CD14-positive monocyte (primary cell): ENCODE data around the gene SLIT3. TPM values are rescaled to one million over a fixed set of nuclear protein-coding genes. Genes with fewer than 3 reads are reported as not detected.

ENCODE experiments used
- DNase-seq, 3 donors: peaks; one replicate each; pipeline ENCODE4 v3.0.0-alpha.2; 2011 to 2022
- H2AFZ ChIP-seq: 2 replicates; pipeline ENCODE4 v1.6.0; 2012; ENCODE audit warnings: mild to moderate bottlenecking, low read depth, low read length, inconsistent platforms; ENCODE audit not compliant: insufficient read depth, poor library complexity, severe bottlenecking
- H3K27ac ChIP-seq, 2 donors: 1 replicate in 1 of 2; 2 replicates in 1 of 2; pipeline ENCODE4 v1.5.1; 2012 to 2013; ENCODE audit warnings: low read length in 2 of 2, control low read depth in 1 of 2, inconsistent platforms in 1 of 2, low read depth in 1 of 2, mild to moderate bottlenecking in 1 of 2
- H3K27me3 ChIP-seq, 2 donors: one replicate each; pipeline versions ENCODE4 v1.6.0 to v1.6.1; 2011 to 2013; ENCODE audit warnings: low read length in 2 of 2; ENCODE audit not compliant: control insufficient read depth in 2 of 2, insufficient read depth in 2 of 2
- H3K36me3 ChIP-seq, 2 donors: replicated peaks in 1 of 2; 1 replicate in 1 of 2; 2 replicates in 1 of 2; pipeline versions ENCODE4 v1.5.1 to v1.6.1; 2012 to 2013; ENCODE audit warnings: low read length in 2 of 2, control low read depth in 1 of 2, inconsistent platforms in 1 of 2, mild to moderate bottlenecking in 1 of 2; ENCODE audit not compliant: insufficient read depth in 2 of 2, control insufficient read depth in 1 of 2
- H3K4me1 ChIP-seq, 2 donors: 1 replicate in 1 of 2; 2 replicates in 1 of 2; pipeline versions ENCODE4 v1.5.1 to v1.6.1; 2012 to 2013; ENCODE audit warnings: low read length in 2 of 2, control low read depth in 1 of 2, inconsistent platforms in 1 of 2, mild to moderate bottlenecking in 1 of 2, moderate library complexity in 1 of 2; ENCODE audit not compliant: insufficient read depth in 2 of 2, control insufficient read depth in 1 of 2
- H3K4me2 ChIP-seq: replicated peaks from 2 replicates; pipeline ENCODE3; 2012; ENCODE audit warnings: low read length, moderate library complexity, mild to moderate bottlenecking; ENCODE audit not compliant: poor library complexity, severe bottlenecking; ENCODE audit errors: extremely low read depth
- H3K4me3 ChIP-seq, 3 experiments: fragments of 200-600 bp in 1 of 3; sonication (generic) in 1 of 3; replicated peaks in 1 of 3; 1 replicate in 2 of 3; 2 replicates in 1 of 3; pipeline ENCODE4 v1.5.1; 2011 to 2013; ENCODE audit warnings: low read length in 3 of 3, mild to moderate bottlenecking in 3 of 3, control low read depth in 2 of 3, low read depth in 2 of 3, inconsistent platforms in 1 of 3, moderate library complexity in 1 of 3
- H3K79me2 ChIP-seq: 2 replicates; pipeline ENCODE4 v1.6.0; 2012; ENCODE audit warnings: mild to moderate bottlenecking, control low read depth, inconsistent platforms, low read length, moderate library complexity; ENCODE audit not compliant: insufficient read depth
- H3K9ac ChIP-seq: 2 replicates; pipeline ENCODE4 v1.6.0; 2017; ENCODE audit warnings: low read length, mild to moderate bottlenecking; ENCODE audit not compliant: insufficient read depth, poor library complexity, severe bottlenecking
- H3K9me3 ChIP-seq, 2 donors: replicated peaks in 1 of 2; 1 replicate in 1 of 2; 2 replicates in 1 of 2; pipeline versions ENCODE4 v1.5.1 to v1.6.1; 2012 to 2013; ENCODE audit warnings: low read length in 2 of 2, control low read depth in 1 of 2; ENCODE audit not compliant: control insufficient read depth in 1 of 2, insufficient read depth in 1 of 2
- H4K20me1 ChIP-seq: 2 replicates; pipeline ENCODE4 v1.6.0; 2012; ENCODE audit warnings: mild to moderate bottlenecking, low read length, control low read depth, moderate library complexity; ENCODE audit not compliant: insufficient read depth
- H3K27ac Mint-ChIP-seq, 7 donors: one replicate each; pipeline ENCODE4 v1.8.0; 2020; ENCODE audit warnings: mild to moderate bottlenecking in 7 of 7, mixed read lengths in 7 of 7, moderate library complexity in 6 of 7, inconsistent platforms in 2 of 7
- H3K27me3 Mint-ChIP-seq, 3 donors: one replicate each; pipeline ENCODE4 v1.8.0; 2021 to 2022; ENCODE audit warnings: low read depth in 3 of 3, mild to moderate bottlenecking in 3 of 3, mixed read lengths in 3 of 3, moderate library complexity in 3 of 3, inconsistent platforms in 1 of 3
- H3K36me3 Mint-ChIP-seq, 2 donors: one replicate each; pipeline ENCODE4 v1.8.0; 2020; ENCODE audit warnings: mixed read lengths in 2 of 2, inconsistent platforms in 1 of 2, mild to moderate bottlenecking in 1 of 2
- H3K4me1 Mint-ChIP-seq: one replicate; pipeline ENCODE4 v1.8.0; 2020; ENCODE audit warnings: mild to moderate bottlenecking, mixed read lengths
- H3K4me3 Mint-ChIP-seq, 2 donors: one replicate each; pipeline ENCODE4 v1.8.0; 2020; ENCODE audit warnings: mild to moderate bottlenecking in 2 of 2, mixed read lengths in 2 of 2, moderate library complexity in 1 of 2
- H3K9me3 Mint-ChIP-seq, 7 donors: one replicate each; pipeline ENCODE4 v1.8.0; 2020 to 2022; ENCODE audit warnings: mixed read lengths in 7 of 7, mild to moderate bottlenecking in 6 of 7, moderate library complexity in 6 of 7, inconsistent platforms in 2 of 7
- WGBS: methylation state at CpG from one replicate; pipeline ENCODE4 v1.1.5; 2013; ENCODE audit warnings: missing lambda C conversion rate; ENCODE audit not compliant: insufficient coverage; 5-methylcytosine and 5-hydroxymethylcytosine counted together
- intact Hi-C, 2 donors: fragments of 100-400 bp; cut with micrococcal nuclease; formaldehyde crosslinking; loops; one replicate each; pipeline versions ENCODE4 v1.15.0 to v1.15.1; 2023
- polyA plus RNA-seq, 3 donors: library from polyadenylated mRNA; depleted of rRNA in 1 of 3; unstranded in 2 of 3; stranded (reverse) in 1 of 3; fragments of 300-500 nt in 2 of 3; fragments of >200 nt in 1 of 3; fragmentation: Illumina TruSeq in 2 of 3; gene quantifications; 1 replicate in 2 of 3; 2 replicates in 1 of 3; pipeline ENCODE4 v1.2.3, GENCODE V29; 2012 to 2021
- TF ChIP-seq, protein P1 (sequence below): fragments of 200-600 bp; IDR thresholded peaks from one replicate; pipeline ENCODE4 v1.8.0; 2022; ENCODE audit warnings: antibody characterized with exemption, mild to moderate bottlenecking

Gene SLIT3
- polyA plus RNA-seq, 3 donors, result not detected

- H3K9me3 ChIP-seq, result no peaks in the 10 kb centered on the region
- intact Hi-C loops, result no loop called here
- H3K27ac ChIP-seq, result no peak overlapping the region
- Mint-ChIP-seq H3K4me1 (peaks cover 2% of the 10 kb centered on the region), H3K36me3 (no peaks in the 10 kb centered on the region), H3K27me3 (peaks cover 0 to 9% (median 5%) of the 10 kb centered on the region in 3 donors), H3K4me3 (no peak overlapping the region), H3K9me3 (no peaks in the 10 kb centered on the region), H3K27ac (no peak overlapping the region)
- H3K9ac ChIP-seq, result no peak overlapping the region
- no peak overlapping the region for H2AFZ ChIP-seq
- no peaks in the 10 kb centered on the region for H4K20me1 ChIP-seq
- H3K4me2 ChIP-seq, result no peak overlapping the region
- no peak for DNase-seq
- no peaks in the 10 kb centered on the region for H3K36me3 ChIP-seq
- no peaks in the 10 kb centered on the region for H3K79me2 ChIP-seq
- TF ChIP-seq, protein P1, sequence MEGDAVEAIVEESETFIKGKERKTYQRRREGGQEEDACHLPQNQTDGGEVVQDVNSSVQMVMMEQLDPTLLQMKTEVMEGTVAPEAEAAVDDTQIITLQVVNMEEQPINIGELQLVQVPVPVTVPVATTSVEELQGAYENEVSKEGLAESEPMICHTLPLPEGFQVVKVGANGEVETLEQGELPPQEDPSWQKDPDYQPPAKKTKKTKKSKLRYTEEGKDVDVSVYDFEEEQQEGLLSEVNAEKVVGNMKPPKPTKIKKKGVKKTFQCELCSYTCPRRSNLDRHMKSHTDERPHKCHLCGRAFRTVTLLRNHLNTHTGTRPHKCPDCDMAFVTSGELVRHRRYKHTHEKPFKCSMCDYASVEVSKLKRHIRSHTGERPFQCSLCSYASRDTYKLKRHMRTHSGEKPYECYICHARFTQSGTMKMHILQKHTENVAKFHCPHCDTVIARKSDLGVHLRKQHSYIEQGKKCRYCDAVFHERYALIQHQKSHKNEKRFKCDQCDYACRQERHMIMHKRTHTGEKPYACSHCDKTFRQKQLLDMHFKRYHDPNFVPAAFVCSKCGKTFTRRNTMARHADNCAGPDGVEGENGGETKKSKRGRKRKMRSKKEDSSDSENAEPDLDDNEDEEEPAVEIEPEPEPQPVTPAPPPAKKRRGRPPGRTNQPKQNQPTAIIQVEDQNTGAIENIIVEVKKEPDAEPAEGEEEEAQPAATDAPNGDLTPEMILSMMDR, result no peak
- 100% methylated on average over 2 of the region's 8 CpGs for WGBS
- H3K27me3 ChIP-seq, result no peaks in the 10 kb centered on the region
- H3K4me1 ChIP-seq, result no peaks in the 10 kb centered on the region
- H3K4me3 ChIP-seq, result no peak overlapping the region
These were observed 331.5 kb downstream of the SLIT3 start for GRCh38 chr5:168969326-168969886.

DNA sequence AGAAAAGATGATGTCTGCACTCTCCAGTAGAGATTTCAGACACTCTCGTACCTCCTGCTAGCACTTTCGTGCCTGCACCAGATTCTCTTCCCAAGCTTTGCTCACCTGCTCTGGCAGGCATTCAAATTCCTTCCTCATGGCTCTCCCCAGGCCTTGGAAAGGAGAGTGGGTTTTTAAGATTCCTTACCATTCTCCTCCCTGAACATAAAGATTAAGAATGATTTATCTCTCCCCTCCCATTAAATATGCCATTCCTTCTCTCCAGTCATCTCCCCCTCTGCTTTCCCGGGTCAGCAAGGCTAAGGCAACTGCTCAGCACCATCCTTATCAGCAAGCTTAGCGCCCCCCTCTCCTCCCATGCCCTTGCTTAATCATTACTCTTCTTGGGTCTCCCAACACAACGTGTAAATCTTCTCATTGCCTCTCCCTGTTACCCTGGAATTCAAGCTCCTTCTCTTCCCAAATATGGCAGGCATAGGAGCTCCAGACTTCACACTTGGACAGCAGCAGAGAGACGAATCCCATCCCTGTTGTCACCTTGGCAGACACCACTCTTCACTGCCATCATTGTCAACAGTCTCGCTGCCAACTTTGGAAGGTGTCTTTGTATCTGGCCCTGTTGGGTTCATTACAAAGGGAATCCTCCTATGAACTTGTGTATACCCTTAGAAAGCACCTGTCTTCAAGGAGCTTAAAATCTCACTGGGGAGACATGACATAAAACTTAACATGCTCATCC lies 332.9 kb downstream of the SLIT3 start:
- 77% methylated on average over 4 of the region's 7 CpGs for WGBS
- TF ChIP-seq, protein P1, result no peak
- H3K9ac ChIP-seq, result no peak overlapping the region
- H3K27me3 ChIP-seq, result no peaks in the 10 kb centered on the region
- intact Hi-C loops, result no loop called here
- H3K4me1 ChIP-seq, result no peaks in the 10 kb centered on the region
- no peaks in the 10 kb centered on the region for H4K20me1 ChIP-seq
- no peaks in the 10 kb centered on the region for H3K36me3 ChIP-seq
- Mint-ChIP-seq H3K27me3 (peaks cover 0 to 9% (median 5%) of the 10 kb centered on the region in 3 donors), H3K27ac (no peak overlapping the region), H3K4me3 (no peak overlapping the region), H3K4me1 (peaks cover 2% of the 10 kb centered on the region), H3K9me3 (no peaks in the 10 kb centered on the region), H3K36me3 (no peaks in the 10 kb centered on the region)
- no peak overlapping the region for H2AFZ ChIP-seq
- no peak overlapping the region for H3K4me2 ChIP-seq
- H3K9me3 ChIP-seq, result no peaks in the 10 kb centered on the region
- no peaks in the 10 kb centered on the region for H3K79me2 ChIP-seq
- DNase-seq, result no peak
- no peak overlapping the region for H3K4me3 ChIP-seq
- no peak overlapping the region for H3K27ac ChIP-seq
